HG03469 (cell line): ENCODE measurements around the gene SRSF2.
"Not testable (repeated sequence)": the region's sequence is repeated elsewhere in the genome, so short reads cannot be mapped to it uniquely, and the experiment has no call there.

ENCODE experiments used
- ATAC-seq: cut with Tn5 transposase; IDR thresholded peaks from one replicate; pipeline ENCODE4 v1.9.1; 2021; ENCODE audit warnings: mild to moderate bottlenecking, moderate library complexity, moderate number of reproducible peaks; ENCODE audit not compliant: unreplicated experiment

The SRSF2 gene

DNA sequence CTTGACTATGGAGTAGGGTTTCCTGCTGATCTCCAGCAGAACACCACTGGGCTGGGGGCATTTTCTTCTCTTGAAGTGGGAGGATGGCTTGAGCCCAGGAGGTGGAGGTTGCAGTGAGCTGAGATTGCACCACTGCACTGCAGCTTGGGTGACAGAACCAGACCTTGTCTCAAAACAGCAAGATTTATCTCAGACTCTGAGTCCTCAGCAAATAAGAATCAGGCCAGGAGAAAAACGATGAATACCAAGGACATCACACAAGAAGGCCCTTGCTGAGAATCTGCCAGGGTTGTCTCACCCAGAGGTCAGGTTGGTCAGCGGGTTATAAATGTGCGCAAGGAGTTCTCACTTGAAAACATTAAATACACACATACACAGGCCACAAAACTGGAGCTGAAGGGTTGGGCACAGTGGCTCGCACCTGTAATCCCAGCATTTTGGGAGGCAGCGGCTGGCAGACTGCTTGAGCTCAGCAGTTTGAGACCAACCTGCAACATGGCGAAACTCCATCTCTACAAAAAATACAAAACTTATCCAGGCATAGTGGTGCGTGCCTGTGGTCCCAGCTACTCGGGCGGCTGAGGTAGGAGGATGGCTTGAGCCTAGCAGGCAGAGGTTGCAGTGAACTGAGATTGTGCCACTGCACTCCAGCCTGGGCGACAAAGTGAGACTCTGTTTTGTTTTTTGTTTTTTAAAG, 34.0 kb downstream of the SRSF2 start:
- ATAC-seq: no peak

DNA sequence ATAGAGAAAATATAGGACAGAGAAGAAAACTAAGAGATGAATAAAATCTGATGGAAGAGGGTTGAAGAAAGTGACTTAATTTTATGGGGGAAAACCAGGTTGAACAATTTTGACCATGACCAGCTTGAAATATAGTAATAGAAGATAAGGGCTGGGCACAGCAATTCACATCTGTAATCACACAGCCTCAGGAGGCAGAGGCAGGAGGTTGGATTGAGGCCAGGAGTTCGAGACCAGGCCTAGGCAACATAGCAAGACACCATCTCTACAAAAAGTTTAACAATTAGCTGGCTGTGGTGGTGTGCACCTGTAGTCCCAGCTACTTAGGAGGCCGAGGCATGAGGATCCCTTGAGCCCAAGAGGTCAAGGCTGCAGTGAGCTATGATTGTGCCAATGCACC, 35.1 kb downstream of the SRSF2 start:
- no peak for ATAC-seq

DNA sequence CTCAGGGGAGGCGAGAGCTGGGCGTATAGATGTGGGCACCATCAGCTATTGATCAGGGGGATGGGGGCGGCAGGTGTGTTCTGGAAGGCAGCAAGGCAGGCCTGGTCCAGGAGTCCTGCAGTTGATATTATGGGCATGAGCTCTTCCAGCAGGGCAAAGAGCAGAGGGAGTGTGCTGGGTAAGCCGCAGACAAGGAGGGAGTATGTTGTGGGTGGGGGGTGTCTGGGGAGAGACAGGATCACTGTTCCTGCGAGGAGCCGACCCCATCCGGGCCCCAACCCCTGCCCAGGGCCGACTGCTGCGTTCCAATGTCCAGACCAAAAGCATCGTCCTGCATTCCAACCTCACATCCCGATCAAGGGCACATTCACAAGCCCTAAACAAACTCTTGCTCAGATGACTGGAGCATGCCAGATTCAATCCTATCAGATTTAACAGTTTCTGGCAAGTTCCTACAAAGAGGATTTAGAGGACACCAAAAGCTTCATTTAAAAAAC, 35.6 kb downstream of the SRSF2 start:
- no peak for ATAC-seq

DNA sequence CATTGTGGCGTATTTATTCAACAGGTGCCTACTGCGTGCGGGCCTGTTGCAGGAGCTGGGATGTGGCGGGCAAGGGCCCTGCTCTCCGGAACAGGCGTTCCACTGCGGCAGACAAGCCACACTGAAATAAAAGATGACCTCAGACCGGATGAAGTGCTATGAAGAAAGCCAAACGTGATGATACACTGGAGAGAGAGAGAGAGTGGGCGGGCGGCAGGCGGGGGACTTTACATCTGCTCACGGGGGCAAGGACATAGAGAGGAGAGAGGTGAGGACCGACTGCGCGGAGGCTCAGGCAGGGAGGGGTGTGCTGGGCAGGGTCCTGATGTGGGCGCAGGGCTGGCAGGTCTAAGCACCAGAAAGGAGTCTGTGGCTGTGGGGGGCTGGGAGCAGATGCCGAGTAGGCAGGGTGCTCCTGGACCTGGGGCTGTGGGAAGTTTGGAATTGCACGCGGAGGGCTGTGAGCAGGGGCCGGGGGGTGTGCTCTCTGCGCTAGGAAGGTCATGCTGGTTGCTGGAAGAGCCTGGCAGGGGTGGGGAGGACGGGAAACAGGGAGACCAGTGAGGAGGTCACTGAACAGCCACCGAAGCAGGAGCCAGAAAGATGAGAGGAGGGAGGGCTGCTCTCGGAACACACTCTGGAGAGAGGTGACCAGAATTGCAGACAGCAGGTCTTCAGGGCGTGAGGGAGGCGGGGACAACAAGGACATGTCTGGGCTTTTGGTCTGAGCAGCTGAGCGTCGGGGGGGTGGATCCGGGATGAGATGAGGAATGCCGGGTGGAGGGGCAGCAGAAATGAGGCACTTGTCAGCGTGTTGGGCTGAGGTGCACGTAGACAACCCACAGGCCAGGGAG, 36.3 kb downstream of the SRSF2 start:
- ATAC-seq: no peak

DNA sequence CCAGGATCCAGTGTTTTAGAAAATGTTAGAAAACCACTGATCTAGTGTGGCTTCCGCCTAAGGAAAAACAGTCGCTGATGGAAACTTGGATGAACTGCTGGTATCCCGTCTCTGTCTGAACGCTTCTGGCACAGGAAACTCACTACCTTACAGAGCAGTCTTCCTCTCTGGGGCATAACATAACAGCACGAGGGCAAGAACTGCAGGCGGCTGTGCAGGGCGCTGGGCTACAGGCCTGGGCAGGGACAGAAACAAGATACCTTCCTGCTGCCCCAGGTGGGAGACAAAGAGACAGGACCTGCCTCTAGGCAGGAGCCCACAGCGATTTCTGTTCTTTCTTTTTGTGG, 36.9 kb downstream of the SRSF2 start:
- ATAC-seq: no peak

DNA sequence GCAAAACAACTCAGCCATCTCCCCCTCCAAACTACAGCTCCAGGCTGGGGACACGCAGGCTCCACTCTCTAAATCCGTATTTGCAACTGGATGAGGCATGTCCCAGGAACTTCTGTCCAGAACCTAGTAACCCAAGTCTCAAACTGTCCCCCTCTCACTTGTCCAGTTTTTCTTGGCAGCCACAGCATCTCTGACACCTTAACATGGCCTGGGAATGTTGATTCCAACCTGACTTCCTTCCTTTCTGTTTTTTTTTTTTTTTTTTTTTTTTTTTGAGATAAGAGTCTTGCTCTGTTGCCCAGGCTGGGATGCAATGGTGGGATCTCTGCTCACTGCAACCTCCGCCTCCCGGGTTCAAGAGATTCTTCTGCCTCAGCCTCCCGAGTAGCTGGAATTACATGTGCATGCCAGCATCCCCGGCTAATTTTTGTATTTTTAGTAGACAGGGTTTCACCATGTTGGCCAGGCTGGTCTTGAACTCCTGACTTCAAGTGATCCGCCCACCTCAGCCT, 38.6 kb downstream of the SRSF2 start:
- ATAC-seq: not testable (repeated sequence)

DNA sequence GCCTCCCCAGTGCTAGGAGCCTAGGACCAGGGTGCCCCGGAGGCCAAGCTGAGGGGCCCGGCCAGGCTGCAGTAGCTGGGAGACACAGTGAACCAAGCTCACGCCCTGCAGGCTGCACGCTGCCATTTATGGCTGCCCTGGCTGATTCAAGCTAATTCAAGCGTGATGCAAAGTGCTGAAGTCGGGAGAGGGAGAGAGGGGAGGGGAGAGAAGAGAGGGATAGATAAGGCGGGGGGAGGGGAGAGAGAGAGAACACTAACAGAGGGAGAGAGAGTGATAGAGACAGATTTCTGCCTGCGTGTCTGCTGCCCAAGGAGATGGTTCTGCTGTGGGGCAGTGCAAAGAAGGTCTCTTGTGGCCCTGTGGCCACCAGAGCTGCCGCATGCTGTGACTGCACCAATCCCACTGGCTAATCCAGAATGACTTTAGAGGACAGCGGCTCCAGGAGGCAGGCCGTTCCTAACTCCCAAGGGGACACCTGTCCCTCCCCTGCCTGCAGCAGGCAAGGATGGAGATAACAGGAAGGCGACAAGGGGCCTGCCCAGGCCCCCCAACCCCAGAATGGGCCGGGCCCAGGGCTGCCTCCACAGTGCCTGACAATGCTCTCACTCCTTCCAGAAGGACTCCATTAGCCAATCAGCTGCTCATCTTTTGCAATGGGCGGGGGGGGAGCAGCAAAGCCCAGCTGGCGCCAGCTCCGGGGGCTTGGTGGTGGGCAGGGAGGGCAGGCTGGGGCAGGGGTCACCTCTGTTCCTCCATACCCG, 39.2 kb downstream of the SRSF2 start:
- no peak for ATAC-seq

DNA sequence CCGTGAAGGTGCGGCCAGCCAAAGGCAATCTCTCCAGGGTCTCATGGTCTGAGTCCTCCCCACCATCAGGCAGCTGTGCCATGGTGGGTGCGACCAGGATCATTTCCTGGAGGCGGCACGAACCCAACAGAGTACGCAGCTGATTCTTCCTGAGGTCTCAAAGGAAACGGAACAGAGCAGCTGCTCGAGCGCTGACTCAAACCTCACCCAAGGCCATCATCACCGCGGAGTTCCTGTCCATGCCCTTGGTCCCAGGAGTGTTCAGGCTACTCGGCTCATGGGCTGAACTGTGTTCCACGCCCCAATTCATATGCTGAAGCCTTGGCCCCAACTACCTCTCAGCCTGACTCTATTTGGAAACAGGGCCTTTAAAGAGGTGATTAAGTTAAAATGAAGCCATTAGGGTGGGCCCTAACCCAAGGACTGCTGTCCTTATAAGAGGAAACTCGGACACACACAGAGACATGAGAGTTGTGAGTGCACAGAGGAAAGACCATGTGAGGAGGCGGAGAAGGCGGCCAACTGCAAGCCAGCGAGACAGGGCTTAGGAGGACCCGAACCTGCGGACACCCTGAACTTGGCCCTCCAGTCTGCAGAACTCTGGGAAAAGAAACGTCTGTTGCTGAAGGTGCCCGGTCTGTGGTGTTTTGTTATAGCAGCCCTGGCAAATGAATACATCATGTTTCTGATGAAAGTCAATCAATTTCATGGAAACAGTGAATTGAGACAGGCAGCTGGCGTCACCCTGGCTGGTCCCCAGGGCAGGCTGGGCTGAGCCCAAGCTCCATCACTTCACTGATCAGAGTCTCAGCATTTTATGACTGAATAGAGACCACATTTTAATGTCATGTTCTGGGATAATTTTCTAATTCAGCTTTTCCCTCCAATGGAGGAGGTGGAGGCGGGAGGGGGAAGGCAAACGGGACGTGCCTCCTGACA, 40.1 kb downstream of the SRSF2 start:
- no peak for ATAC-seq

DNA sequence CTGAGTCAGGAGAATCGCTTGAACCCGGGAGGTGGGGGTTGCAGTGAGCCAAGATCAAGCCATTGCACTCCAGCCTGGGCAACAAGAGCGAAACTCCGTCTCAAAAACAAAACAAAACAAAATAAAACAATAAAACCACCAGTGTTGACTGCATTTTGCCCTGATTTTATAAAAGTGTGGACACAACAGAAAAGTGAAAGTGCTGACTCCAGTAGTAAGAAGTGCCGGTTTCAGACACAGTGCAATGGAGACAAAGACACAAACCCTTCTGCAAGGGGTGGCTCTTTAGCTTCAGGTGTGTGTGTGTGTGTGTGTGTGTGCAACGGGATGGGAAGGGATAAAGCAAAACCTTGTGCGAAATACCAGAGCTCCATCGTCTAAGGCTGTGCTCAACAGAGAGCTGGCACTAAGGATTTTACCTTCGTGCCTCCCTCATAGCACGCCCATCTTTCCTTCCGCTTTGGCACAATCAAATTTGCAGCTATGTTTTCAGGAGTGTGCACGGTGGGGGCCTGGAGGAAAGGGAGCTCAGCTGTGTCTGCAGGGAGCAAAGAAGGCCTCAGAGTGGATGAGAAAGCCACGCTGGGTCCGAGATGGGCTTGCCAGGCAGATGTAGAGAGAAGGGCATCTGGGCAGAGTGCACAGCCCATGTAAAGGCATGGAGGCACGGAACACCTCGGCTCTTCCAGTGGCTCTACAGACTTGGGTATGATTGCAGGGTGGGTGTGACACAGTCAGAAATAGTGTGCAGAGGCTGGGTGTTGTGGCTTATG, 41.9 kb downstream of the SRSF2 start:
- no peak for ATAC-seq

DNA sequence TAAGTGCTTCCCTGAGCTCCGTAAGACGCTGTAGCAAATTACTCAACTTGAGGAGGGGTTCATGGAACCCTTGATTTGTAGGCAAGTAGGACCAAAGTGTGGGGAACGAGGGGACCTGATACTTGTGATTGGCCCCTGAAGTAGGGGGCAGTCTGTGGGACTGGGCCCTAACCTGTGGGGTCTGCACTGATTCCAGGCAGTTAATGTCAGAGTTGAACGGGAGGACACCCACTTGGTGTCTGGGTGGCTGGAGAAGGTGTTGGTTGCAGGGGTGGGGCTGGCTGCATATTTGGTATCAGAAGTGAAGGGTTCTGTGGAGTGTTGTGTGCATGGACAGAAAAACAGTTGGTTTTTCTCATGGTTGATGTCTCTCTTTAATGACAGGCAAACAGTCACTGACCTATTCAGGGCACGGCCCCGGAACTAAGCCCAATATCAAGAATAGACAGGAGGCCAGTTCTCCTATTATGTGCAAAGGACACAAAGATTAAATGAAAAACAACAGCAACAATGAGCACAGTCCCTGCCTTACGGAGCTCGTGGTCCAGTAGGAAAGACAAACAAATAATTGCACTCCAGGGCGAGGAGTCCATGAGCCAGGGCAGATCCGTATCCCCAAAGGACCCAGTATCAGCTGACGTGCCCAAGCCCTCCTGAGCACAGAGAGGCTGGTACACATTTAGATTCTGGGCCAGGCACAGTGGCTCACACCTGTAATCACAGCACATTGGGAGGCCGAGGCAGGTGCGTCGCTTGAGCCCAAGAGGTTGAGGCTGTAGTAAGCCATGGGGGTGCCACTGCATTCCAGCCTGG, 45.5 kb downstream of the SRSF2 start:
- ATAC-seq: no peak

DNA sequence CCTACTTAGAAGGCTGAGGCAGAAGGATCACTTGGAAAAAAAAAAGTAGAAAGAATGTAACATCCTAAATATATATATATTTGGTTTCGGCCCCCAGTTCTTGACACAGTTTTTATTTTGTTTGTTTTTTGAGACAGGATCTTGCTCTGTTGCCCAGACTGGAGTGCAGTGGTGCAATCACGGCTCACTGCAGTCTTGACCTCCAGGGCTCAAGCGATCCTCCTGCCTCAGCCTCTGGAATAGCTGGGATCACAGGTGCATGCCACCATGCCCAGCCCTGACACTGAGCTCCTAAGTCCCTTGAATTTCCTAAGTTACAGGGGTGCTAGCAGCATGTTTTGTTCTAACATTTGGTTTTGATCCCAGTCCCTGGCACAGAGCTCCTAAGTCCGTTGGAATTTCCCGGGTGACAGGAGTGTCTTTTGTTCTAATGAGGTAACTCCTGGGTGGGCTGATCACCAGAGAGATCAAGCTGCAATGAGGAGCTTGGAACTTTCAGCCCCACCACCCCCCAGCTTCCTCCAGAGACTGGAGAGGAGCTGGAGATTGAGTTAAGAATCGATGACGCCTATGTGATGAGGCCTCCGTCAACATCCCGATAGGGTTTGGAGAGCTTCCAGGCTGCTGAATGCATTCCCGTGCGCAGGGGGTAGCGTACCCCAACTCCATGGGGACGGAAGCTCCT, 46.4 kb downstream of the SRSF2 start:
- ATAC-seq: no peak

DNA sequence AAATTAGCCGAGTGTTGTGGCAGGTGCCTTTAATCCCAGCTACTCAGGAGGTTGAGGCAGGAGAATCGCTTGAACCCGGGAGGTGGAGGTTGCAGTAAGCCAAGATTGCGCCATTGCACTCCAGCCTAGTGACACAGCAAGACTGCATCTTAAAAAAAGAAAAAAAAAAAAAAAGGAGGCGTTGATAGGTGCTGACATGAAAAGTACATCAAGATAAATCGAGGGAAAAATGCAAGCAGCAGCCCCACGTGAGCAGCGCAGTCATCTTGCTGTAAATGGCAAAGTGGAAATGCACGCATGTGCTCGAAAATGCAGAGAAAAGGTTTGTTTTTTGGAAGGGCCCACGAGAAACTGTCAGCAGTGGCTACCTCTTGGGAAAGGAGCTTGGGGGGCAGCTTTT, 47.3 kb downstream of the SRSF2 start:
- no peak for ATAC-seq

DNA sequence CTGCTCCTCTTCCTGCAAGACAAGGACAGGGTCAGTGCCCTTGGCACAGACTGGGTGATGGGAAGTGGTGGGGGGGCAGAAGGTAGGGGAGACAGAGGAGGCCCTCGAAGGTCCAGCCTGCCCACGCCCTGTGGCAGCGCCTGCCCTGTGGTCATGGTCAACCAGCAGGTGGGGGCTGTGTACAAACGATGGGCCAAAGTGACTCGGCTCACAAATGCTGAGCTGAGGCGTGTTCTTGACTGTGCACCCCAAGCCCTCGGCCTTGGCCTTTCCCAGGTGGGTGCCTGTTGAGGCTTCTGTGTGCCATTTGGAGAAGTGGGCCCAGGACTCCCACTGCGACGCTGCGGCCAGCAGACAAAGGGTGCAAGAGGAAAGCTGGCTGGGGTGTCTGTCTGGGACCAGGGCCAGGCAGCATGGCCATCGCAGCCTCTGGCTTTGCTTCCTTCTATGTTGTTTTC, 48.9 kb downstream of the SRSF2 start:
- ATAC-seq: no peak

DNA sequence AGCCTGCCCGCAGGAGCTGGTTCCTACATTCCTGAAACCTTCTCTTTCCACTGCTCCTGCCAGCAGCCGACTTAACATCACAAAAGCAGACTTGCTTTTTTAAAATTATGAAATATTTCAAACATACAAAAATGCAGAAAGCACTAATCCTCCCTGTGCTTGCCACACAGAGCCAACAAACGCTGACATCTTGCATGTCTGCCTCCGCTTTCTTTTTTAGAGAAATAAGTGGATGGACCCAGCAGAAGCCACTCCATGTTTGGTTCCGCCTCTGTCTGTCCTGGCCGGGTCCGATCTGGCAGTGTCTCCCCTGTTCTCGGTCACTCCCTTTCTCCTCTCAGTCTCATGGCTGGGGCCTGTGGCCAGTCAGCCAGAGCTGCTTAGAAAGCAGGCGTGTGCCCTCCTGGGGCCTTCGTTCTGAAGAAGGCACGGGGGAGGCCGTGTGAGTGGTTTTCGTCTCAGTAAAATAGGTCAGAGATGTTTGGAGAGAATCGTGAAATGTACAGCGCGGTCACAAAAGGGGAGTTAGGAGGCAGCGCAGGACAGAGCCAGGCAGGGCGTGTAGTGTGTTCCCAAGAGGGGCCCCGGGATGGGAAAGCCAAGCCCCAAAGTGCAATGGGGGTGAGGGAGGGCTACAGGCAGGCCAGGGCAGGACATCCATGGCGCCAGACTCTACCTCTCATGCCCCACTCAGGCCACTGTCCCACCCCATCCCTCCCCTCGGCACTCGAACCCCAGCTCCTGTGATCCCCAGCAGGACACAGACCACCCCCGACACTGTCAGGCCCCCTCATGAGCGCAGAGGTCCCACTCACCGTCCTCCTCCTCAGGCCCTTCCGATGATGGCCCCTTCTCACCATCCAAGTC, 49.6 kb downstream of the SRSF2 start:
- ATAC-seq: no peak

DNA sequence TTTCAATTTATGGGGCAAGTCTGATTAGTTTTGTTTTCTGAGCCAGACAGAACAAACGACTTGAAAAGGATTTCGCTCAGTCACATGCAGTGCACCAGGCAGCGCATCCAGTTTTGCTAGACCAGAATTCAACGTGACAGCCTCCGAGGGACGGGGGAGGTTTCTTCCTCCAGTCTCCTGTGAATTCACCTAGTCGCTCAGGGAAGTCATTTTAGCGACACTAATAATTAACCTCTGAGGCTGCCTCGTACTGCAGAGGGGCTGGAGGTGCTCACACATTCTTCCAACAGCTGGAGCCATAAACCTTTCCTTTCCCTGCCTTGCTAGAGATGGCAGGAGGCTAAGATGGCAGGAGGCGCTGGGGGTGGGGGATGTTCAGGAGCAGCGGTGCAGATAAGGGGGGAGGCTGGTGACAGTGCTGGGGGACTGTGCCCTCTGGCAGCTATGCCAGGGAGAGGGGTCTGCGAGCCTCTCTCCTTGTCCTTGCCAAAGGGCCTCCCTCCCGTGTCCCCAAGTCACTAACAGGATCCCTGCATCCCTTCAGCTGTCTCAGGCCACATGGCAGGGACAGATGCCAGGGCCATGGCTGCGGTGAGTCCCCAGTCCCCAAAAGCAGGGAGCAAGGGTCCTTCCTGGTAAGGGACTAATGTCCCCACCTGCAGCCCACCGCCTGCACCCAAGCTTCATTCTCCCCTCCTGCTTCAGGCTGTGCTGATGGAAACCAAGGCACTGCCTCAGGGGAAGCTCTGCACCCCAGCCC, 50.4 kb downstream of the SRSF2 start:
- ATAC-seq: no peak

DNA sequence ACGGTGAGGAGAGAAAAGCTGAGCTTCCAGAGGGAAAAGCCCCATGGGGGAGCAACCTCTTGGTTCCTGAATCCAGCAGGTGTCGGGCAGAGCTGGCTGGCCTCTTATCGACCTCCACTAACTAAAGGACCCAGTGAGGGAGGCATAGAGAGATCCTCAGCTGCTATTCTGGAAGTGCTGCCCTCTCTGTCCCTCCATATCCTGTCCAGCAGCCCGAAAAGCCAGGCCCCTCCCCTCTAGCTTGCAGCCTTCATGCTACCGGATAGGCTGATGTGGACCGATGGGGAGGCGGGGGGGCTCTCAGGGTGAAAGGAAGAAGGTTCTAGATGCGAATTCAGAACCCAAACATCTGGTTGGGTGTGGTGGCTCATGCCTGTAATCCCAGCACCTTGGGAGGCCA, 51.3 kb downstream of the SRSF2 start:
- no peak for ATAC-seq
